ENCODE measurements around the gene C14orf132. TPM values are rescaled to one million over a fixed set of nuclear protein-coding genes. Genes with fewer than 3 reads are reported as not detected.

Gene C14orf132
- total RNA-seq, 2 experiments from 2014 or later, result 1.6 to 2.3 TPM

DNA sequence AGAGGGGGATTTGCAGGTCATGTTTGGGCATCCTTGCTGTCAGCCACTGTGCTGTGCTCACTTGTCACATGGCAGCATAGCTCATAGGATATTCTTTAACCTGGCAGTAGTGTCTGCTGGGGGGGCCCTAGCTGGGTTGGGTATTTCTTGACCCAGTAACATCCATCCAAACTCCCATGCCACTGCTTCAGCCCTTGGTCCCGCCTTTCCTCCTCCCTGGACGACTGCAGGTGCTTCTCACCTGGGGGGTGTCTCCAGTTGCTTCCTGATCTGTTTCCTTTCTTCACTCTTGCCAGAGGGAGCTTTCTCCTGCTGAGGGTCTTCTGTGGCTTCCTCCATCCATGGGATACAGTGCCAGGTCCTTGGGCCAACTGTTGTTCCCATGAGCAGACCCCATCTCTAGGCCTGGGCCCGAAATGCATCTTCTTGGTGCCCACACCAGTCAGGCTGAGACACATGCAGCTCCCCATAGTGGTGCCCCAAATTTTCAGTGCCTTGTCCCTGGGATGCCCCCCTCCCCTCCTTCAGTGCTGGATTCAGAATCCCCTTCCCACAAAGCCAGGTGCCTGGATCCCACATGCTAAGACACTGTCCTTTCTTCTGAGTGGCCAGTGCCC, 20.5 kb downstream of the C14orf132 start:
- POLR2A ChIA-PET, result no interaction called here
- intact Hi-C loops (cut with micrococcal nuclease), result no loop called here
- Mint-ChIP-seq H3K9me3 (no peaks in the 10 kb centered on the region), H3K36me3 (ENCODE audit: low read depth) (no peaks in the 10 kb centered on the region), H3K27me3 (peaks cover 9% of the 10 kb centered on the region), H3K4me3 (no peak overlapping the region), H3K4me1 (ENCODE audit: low read depth) (no peaks in the 10 kb centered on the region), H3K27ac (no peak overlapping the region)
- no peak for DNase-seq
- CTCF ChIA-PET, result interaction anchor here (2.5 kb wide), 1 partner anchor 41 kb away, joined by 8 read pairs; no protein-coding TSS in a partner anchor
- TF ChIP-seq, protein P1, sequence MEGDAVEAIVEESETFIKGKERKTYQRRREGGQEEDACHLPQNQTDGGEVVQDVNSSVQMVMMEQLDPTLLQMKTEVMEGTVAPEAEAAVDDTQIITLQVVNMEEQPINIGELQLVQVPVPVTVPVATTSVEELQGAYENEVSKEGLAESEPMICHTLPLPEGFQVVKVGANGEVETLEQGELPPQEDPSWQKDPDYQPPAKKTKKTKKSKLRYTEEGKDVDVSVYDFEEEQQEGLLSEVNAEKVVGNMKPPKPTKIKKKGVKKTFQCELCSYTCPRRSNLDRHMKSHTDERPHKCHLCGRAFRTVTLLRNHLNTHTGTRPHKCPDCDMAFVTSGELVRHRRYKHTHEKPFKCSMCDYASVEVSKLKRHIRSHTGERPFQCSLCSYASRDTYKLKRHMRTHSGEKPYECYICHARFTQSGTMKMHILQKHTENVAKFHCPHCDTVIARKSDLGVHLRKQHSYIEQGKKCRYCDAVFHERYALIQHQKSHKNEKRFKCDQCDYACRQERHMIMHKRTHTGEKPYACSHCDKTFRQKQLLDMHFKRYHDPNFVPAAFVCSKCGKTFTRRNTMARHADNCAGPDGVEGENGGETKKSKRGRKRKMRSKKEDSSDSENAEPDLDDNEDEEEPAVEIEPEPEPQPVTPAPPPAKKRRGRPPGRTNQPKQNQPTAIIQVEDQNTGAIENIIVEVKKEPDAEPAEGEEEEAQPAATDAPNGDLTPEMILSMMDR (IDR thresholded peaks at IDR 0.05), result no peak
- no peak for ATAC-seq

DNA sequence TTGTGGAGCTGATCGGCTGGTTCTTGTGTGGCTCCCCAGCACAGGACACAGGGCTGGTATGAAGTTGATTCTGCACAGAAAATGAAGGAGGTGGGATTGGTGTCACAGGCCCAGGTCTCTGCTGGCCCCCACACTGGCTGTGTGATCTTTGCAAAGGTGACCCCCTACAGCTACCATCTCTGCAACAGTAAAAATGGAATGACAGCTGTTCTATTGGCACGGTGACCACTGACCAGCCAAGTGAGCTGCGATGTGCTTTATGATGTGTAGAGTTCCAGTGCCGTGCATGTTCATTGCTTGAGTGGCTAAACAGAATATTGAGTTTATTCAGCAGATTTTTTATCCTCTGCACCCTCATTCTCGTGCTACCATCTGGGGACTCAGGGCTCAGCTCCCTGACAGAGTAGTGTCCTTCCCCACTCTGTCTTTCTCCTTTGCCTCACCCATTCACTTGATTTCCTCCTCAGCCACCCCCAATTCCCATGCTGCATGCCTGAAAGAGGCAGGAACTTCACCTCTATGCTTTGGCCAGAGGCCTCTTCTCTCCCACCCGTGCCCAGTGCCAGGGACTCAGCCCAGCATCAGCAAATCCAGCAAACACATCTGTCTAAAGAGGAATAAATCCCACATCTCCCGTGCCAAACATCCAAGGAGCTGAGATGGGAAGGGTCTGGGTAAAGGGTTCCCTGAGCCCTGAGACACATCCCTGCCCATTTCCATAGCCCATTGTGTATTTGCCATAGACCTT, 21.2 kb downstream of the C14orf132 start:
- H3K4me1 Mint-ChIP-seq (ENCODE audit: low read depth), result no peaks in the 10 kb centered on the region
- ATAC-seq (no peak), DNase-seq (no peak)
- H3K9me3 Mint-ChIP-seq, result no peaks in the 10 kb centered on the region
- TF ChIP-seq, protein P1 (IDR thresholded peaks at IDR 0.05), result no peak
- H3K4me3 Mint-ChIP-seq, result no peak overlapping the region
- H3K27ac Mint-ChIP-seq, result no peak overlapping the region
- intact Hi-C loops (cut with micrococcal nuclease), result no loop called here
- peaks cover 9% of the 10 kb centered on the region for H3K27me3 Mint-ChIP-seq
- POLR2A ChIA-PET, result interaction anchor here (0.6 kb wide), 1 partner anchor 60 kb away, joined by 5 read pairs; no protein-coding TSS in a partner anchor
- CTCF ChIA-PET, result interaction anchor here (2.5 kb wide), 1 partner anchor 40 kb away, joined by 8 read pairs; no protein-coding TSS in a partner anchor
- H3K36me3 Mint-ChIP-seq (ENCODE audit: low read depth), result no peaks in the 10 kb centered on the region

GRCh38 chr14:96062010-96062409, 22.8 kb downstream of the C14orf132 start:
- H3K4me1 Mint-ChIP-seq (ENCODE audit: low read depth), result no peaks in the 10 kb centered on the region
- ATAC-seq (no peak), DNase-seq (no peak)
- H3K27ac Mint-ChIP-seq, result no peak overlapping the region
- CTCF ChIA-PET, result no interaction called here
- intact Hi-C loops (cut with micrococcal nuclease), result no loop called here
- peaks cover 10% of the 10 kb centered on the region for H3K27me3 Mint-ChIP-seq
- no peaks in the 10 kb centered on the region for H3K36me3 Mint-ChIP-seq (ENCODE audit: low read depth)
- H3K9me3 Mint-ChIP-seq, result no peaks in the 10 kb centered on the region
- TF ChIP-seq, protein P1 (IDR thresholded peaks at IDR 0.05), result no peak
- POLR2A ChIA-PET, result no interaction called here
- no peak overlapping the region for H3K4me3 Mint-ChIP-seq

DNA sequence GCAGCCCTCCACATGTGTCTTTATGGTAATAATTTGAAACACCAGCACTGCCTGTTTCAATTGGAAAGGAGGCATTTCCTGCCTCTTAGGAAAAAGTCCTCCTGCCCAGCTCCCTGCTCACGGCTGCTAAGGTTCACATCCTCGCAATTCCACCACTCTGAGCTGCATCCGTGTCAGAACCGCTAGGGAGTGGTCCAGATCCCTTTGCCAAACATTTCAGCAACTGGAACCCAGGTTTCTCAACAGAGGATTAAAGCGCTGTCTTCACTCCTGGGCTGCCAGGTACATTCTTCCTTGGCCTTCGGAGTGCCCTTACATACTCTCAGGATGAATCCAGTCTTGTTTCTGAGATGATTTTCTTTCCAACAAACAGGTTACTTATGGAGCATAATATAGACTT, 23.3 kb downstream of the C14orf132 start:
- H3K4me3 Mint-ChIP-seq, result no peak overlapping the region
- DNase-seq, result no peak

More for the DNA sequence above, 23.3 kb downstream of the C14orf132 start:
- POLR2A ChIA-PET, result no interaction called here
- Mint-ChIP-seq H3K27ac (no peak overlapping the region), H3K9me3 (no peaks in the 10 kb centered on the region), H3K36me3 (ENCODE audit: low read depth) (no peaks in the 10 kb centered on the region), H3K4me1 (ENCODE audit: low read depth) (no peaks in the 10 kb centered on the region), H3K27me3 (peaks cover 10% of the 10 kb centered on the region)
- ATAC-seq, result no peak
- TF ChIP-seq, protein P1 (IDR thresholded peaks at IDR 0.05), result no peak
- CTCF ChIA-PET, result no interaction called here
- intact Hi-C loops (cut with micrococcal nuclease), result no loop called here
